Body of pancreas (tissue), 4 donors: ENCODE data around the gene LIX1L.

Experiments
- CTCF ChIP-seq, 7 experiments: fragments of 450-650 bp in 4 of 7; fragments of 200-600 bp in 3 of 7; sonication (generic) in 3 of 7; IDR thresholded peaks; one replicate each; pipeline ENCODE4 v1.5.1; 2016 to 2019; ENCODE audit warnings: antibody characterized with exemption in 7 of 7
- POLR2A ChIP-seq, 3 donors: fragments of 450-650 bp; IDR thresholded peaks; one replicate each; pipeline ENCODE4 v1.6.1; 2016; ENCODE audit warnings: antibody characterized with exemption in 3 of 3, mild to moderate bottlenecking in 2 of 3

- TF ChIP-seq CTCF (IDR thresholded peaks at IDR 0.05) (no peak), POLR2A (IDR thresholded peaks at IDR 0.05) (no peak)
These were observed 72.0 kb downstream of the LIX1L start, which contains the start of gene ANKRD35 for GRCh38 chr1:145885738-145886287.
